Common myeloid progenitor, CD34-positive (primary cell): ENCODE data around the gene BCORL1.

ENCODE experiments used
- CTCF ChIA-PET: fragments of 350-600 bp; sonication (Branson Sonifier 250); formaldehyde crosslinking; loops from one replicate; lab custom pipeline; 2021; ENCODE audit warnings: antibody characterized with exemption; lab: Charles Lee
- POLR2A ChIA-PET: fragments of 350-600 bp; sonication (Branson Sonifier 250); formaldehyde crosslinking; loops from one replicate; lab custom pipeline; 2021; ENCODE audit warnings: antibody characterized with exemption; lab: Charles Lee
- DNase-seq, 3 donors: peaks; one replicate each; pipeline versions ENCODE4 v3.0.0 to v3.0.0-alpha.2; 2013
- H3K27ac ChIP-seq, 2 experiments: 1 replicate in 1 of 2; 2 replicates in 1 of 2; pipeline ENCODE4 v1.7.0; 2013; ENCODE audit warnings: inconsistent platforms in 2 of 2, low read length in 2 of 2, mild to moderate bottlenecking in 2 of 2, low read depth in 1 of 2, moderate library complexity in 1 of 2; ENCODE audit not compliant: severe bottlenecking in 2 of 2, insufficient read depth in 1 of 2, poor library complexity in 1 of 2
- H3K27me3 ChIP-seq, 5 experiments: replicated peaks in 2 of 5; 1 replicate in 3 of 5; 2 replicates in 2 of 5; pipeline versions ENCODE4 v1.6.1 to v1.7.0; 2013; ENCODE audit warnings: low read length in 4 of 5, mild to moderate bottlenecking in 2 of 5, moderate library complexity in 2 of 5, inconsistent platforms in 1 of 5; ENCODE audit not compliant: insufficient read depth in 5 of 5, control insufficient read depth in 4 of 5
- H3K36me3 ChIP-seq, 4 experiments: 1 replicate in 2 of 4; 2 replicates in 2 of 4; pipeline versions ENCODE4 v1.6.1 to v1.7.0; 2013; ENCODE audit warnings: low read length in 3 of 4, control low read depth in 1 of 4, mild to moderate bottlenecking in 1 of 4; ENCODE audit not compliant: control insufficient read depth in 4 of 4, insufficient read depth in 4 of 4
- H3K4me1 ChIP-seq, 4 experiments: 1 replicate in 3 of 4; 2 replicates in 1 of 4; pipeline versions ENCODE4 v1.6.1 to v1.7.1; 2013; ENCODE audit warnings: low read length in 3 of 4, mild to moderate bottlenecking in 3 of 4, control low read depth in 1 of 4, inconsistent platforms in 1 of 4, moderate library complexity in 1 of 4; ENCODE audit not compliant: control insufficient read depth in 4 of 4, insufficient read depth in 4 of 4; ENCODE audit errors: control extremely low read depth in 1 of 4
- H3K4me3 ChIP-seq, 7 experiments: 1 replicate in 4 of 7; 2 replicates in 3 of 7; pipeline versions ENCODE4 v1.5.1 to v1.7.0; 2013; ENCODE audit warnings: mild to moderate bottlenecking in 7 of 7, low read length in 6 of 7, moderate library complexity in 6 of 7, inconsistent platforms in 2 of 7, low read depth in 2 of 7, control low read depth in 1 of 7; ENCODE audit not compliant: insufficient read depth in 4 of 7, control insufficient read depth in 1 of 7; ENCODE audit errors: extremely low read depth in 1 of 7
- H3K9me3 ChIP-seq, 5 experiments: 1 replicate in 4 of 5; 2 replicates in 1 of 5; pipeline versions ENCODE4 v1.6.1 to v1.7.1; 2013; ENCODE audit warnings: low read length in 4 of 5, mild to moderate bottlenecking in 2 of 5, inconsistent platforms in 1 of 5, low read depth in 1 of 5, moderate library complexity in 1 of 5; ENCODE audit not compliant: control insufficient read depth in 4 of 5, insufficient read depth in 2 of 5; ENCODE audit errors: control extremely low read depth in 1 of 5
- WGBS: methylation state at CpG from one replicate; pipeline ENCODE4 v1.1.5; 2013; ENCODE audit not compliant: insufficient coverage; 5-methylcytosine and 5-hydroxymethylcytosine counted together

BCORL1 gene

GRCh38 chrX:130079824-130080406, 97.5 kb downstream of the BCORL1 start:
- Histone ChIP-seq H3K36me3 (peaks cover 0 to 8% (median 3%) of the 10 kb centered on the region in 4 experiments), H3K27me3 (no peaks in the 10 kb centered on the region), H3K27ac (no peak overlapping the region), H3K9me3 (no peaks in the 10 kb centered on the region), H3K4me1 (peaks cover 2 to 48% (median 41%) of the 10 kb centered on the region in 4 experiments), H3K4me3 (no peak overlapping the region)
- ChIA-PET CTCF (interaction anchor here (0.6 to 6.6 kb wide), 22 partner anchors 12 to 354 kb away, joined by 3 to 86 read pairs (median 4); no protein-coding TSS in a partner anchor), POLR2A (interaction anchor here (1.2 kb wide), 1 partner anchor 86 kb away, joined by 3 read pairs; the partner anchor contains the start of gene AIFM1)
- peak; percentile 52 to 73 (median 66) for DNase-seq
- 28% methylated on average over 2 of the region's 9 CpGs for WGBS

GRCh38 chrX:130080791-130081367, 98.4 kb downstream of the BCORL1 start:
- CTCF ChIA-PET: interaction anchor here (1.0 to 6.6 kb wide), 17 partner anchors 9 to 116 kb away, joined by 3 to 86 read pairs (median 5); no protein-coding TSS in a partner anchor
- H3K4me3 ChIP-seq: no peak overlapping the region
- POLR2A ChIA-PET: interaction anchor here (1.2 to 2.0 kb wide), 3 partner anchors 28 to 85 kb away, joined by 3 to 6 read pairs (median 4); partner anchors contain the start of gene AIFM1
- 78% methylated on average over 5 of the region's 7 CpGs for WGBS
- H3K27me3 ChIP-seq: no peaks in the 10 kb centered on the region
- H3K4me1 ChIP-seq: peaks cover 5 to 58% (median 51%) of the 10 kb centered on the region in 4 experiments
- H3K27ac ChIP-seq: peak overlapping the region in 1 of 2 experiments; percentile 80
- DNase-seq: no peak
- H3K36me3 ChIP-seq: peaks cover 0 to 10% (median 3%) of the 10 kb centered on the region in 4 experiments
- H3K9me3 ChIP-seq: no peaks in the 10 kb centered on the region

- H3K4me1 ChIP-seq: peaks cover 8 to 64% (median 58%) of the 10 kb centered on the region in 4 experiments
- peak overlapping the region in 4 of 7 experiments; percentile 11 to 59 (median 38) for H3K4me3 ChIP-seq
- H3K27ac ChIP-seq: peak overlapping the region; percentile 40 to 80
- H3K36me3 ChIP-seq: peaks cover 0 to 14% (median 3%) of the 10 kb centered on the region in 4 experiments
- H3K27me3 ChIP-seq: no peaks in the 10 kb centered on the region
- H3K9me3 ChIP-seq: no peaks in the 10 kb centered on the region
- DNase-seq: no peak
- POLR2A ChIA-PET: interaction anchor here (1.0 to 2.0 kb wide), 5 partner anchors 9 to 84 kb away, joined by 3 to 6 read pairs (median 4); partner anchors contain the start of gene AIFM1
- WGBS: 36% methylated on average over 12 of the region's 12 CpGs
- CTCF ChIA-PET: interaction anchor here (1.0 to 6.6 kb wide), 14 partner anchors 9 to 112 kb away, joined by 3 to 86 read pairs (median 6); partner anchors contain the start of gene RAB33A
Measured at GRCh38 chrX:130081421-130082045, 99.1 kb downstream of the BCORL1 start.

GRCh38 chrX:130082244-130083106, 100.0 kb downstream of the BCORL1 start:
- Histone ChIP-seq H3K36me3 (peaks cover 0 to 14% (median 3%) of the 10 kb centered on the region in 4 experiments), H3K9me3 (no peaks in the 10 kb centered on the region), H3K27me3 (no peaks in the 10 kb centered on the region), H3K4me3 (peak overlapping the region in 4 of 7 experiments; percentile 11 to 59 (median 42)), H3K27ac (peak overlapping the region in 1 of 2 experiments; percentile 80), H3K4me1 (peaks cover 8 to 74% (median 65%) of the 10 kb centered on the region in 4 experiments)
- ChIA-PET CTCF (interaction anchor here (0.7 to 6.6 kb wide), 13 partner anchors 10 to 111 kb away, joined by 3 to 86 read pairs (median 4); partner anchors contain the start of gene RAB33A), POLR2A (interaction anchor here (0.5 to 2.0 kb wide), 8 partner anchors 9 to 83 kb away, joined by 3 to 6 read pairs (median 4); partner anchors contain the start of genes AIFM1 and ELF4)
- 28% methylated on average over 14 of the region's 28 CpGs for WGBS
- DNase-seq: peak; percentile 77 to 90 (median 89)

- DNase-seq: peak in 1 of 3 donors; percentile 32
- POLR2A ChIA-PET: interaction anchor here (0.7 to 2.0 kb wide), 4 partner anchors 9 to 37 kb away, joined by 3 to 6 read pairs (median 4); partner anchors contain the start of gene ELF4
- WGBS: 31% methylated on average over 3 of the region's 7 CpGs
- Histone ChIP-seq H3K9me3 (no peaks in the 10 kb centered on the region), H3K36me3 (peaks cover 0 to 14% (median 2%) of the 10 kb centered on the region in 4 experiments), H3K4me1 (peaks cover 8 to 78% (median 71%) of the 10 kb centered on the region in 4 experiments), H3K4me3 (peak overlapping the region in 1 of 7 experiments; percentile 28), H3K27me3 (no peaks in the 10 kb centered on the region), H3K27ac (no peak overlapping the region)
- CTCF ChIA-PET: interaction anchor here (6.6 kb wide), 1 partner anchor 38 kb away, joined by 86 read pairs; no protein-coding TSS in a partner anchor
Measured at GRCh38 chrX:130083107-130083490, 100.7 kb downstream of the BCORL1 start.
